ENCODE measurements around the gene FOXO3. TPM values are rescaled to one million over a fixed set of nuclear protein-coding genes. Genes with fewer than 3 reads are reported as not detected.
"Not testable (repeated sequence)": the region's sequence is repeated elsewhere in the genome, so short reads cannot be mapped to it uniquely, and the experiment has no call there.

Gene FOXO3
- total RNA-seq, 1 donor = 63.6 TPM

- H3K4me3 ChIP-seq (ENCODE audit: low read length) = no peak overlapping the region
- no peaks in the 10 kb centered on the region for H3K27me3 ChIP-seq (ENCODE audit: insufficient read depth, low read length)
- H3K4me1 ChIP-seq (ENCODE audit: insufficient read depth, low read length) = peaks cover 24% of the 10 kb centered on the region
These were observed 78.3 kb downstream of the FOXO3 start for GRCh38 chr6:108638993-108639392.

GRCh38 chr6:108640104-108640503 lies 79.4 kb downstream of the FOXO3 start:
- Histone ChIP-seq H3K9me3 (ENCODE audit: low read depth, low read length) (no peaks in the 10 kb centered on the region), H3K4me3 (ENCODE audit: low read length) (no peak overlapping the region), H3K4me1 (ENCODE audit: insufficient read depth, low read length) (peaks cover 22% of the 10 kb centered on the region), H3K27me3 (ENCODE audit: insufficient read depth, low read length) (no peaks in the 10 kb centered on the region)

More at GRCh38 chr6:108638993-108639392, 78.3 kb downstream of the FOXO3 start:
- no peaks in the 10 kb centered on the region for H3K9me3 ChIP-seq (ENCODE audit: low read depth, low read length)

GRCh38 chr6:108643184-108643583 lies 82.5 kb downstream of the FOXO3 start:
- H3K9me3 ChIP-seq (ENCODE audit: low read depth, low read length) = no peaks in the 10 kb centered on the region
- peaks cover 16% of the 10 kb centered on the region for H3K4me1 ChIP-seq (ENCODE audit: insufficient read depth, low read length)
- H3K27me3 ChIP-seq (ENCODE audit: insufficient read depth, low read length) = no peaks in the 10 kb centered on the region
- no peak overlapping the region for H3K4me3 ChIP-seq (ENCODE audit: low read length)

- no peak overlapping the region for H3K4me3 ChIP-seq (ENCODE audit: low read length)
- peaks cover 26% of the 10 kb centered on the region for H3K4me1 ChIP-seq (ENCODE audit: insufficient read depth, low read length)
- no peaks in the 10 kb centered on the region for H3K27me3 ChIP-seq (ENCODE audit: insufficient read depth, low read length)
- no peaks in the 10 kb centered on the region for H3K9me3 ChIP-seq (ENCODE audit: low read depth, low read length)
These were observed 83.5 kb downstream of the FOXO3 start for GRCh38 chr6:108644252-108644651.

- no peaks in the 10 kb centered on the region for H3K9me3 ChIP-seq (ENCODE audit: low read depth, low read length)
- H3K4me3 ChIP-seq (ENCODE audit: low read length) = no peak overlapping the region
- H3K27me3 ChIP-seq (ENCODE audit: insufficient read depth, low read length) = no peaks in the 10 kb centered on the region
- peaks cover 61% of the 10 kb centered on the region for H3K4me1 ChIP-seq (ENCODE audit: insufficient read depth, low read length)
These were observed 87.5 kb downstream of the FOXO3 start for GRCh38 chr6:108648191-108648590.

GRCh38 chr6:108650325-108650724 lies 89.6 kb downstream of the FOXO3 start:
- Histone ChIP-seq H3K27me3 (ENCODE audit: insufficient read depth, low read length) (no peaks in the 10 kb centered on the region), H3K4me1 (ENCODE audit: insufficient read depth, low read length) (peaks cover 73% of the 10 kb centered on the region), H3K4me3 (ENCODE audit: low read length) (no peak overlapping the region), H3K9me3 (ENCODE audit: low read depth, low read length) (no peaks in the 10 kb centered on the region)

- H3K27me3 ChIP-seq (ENCODE audit: insufficient read depth, low read length) = no peaks in the 10 kb centered on the region
- no peak overlapping the region for H3K4me3 ChIP-seq (ENCODE audit: low read length)
- H3K4me1 ChIP-seq (ENCODE audit: insufficient read depth, low read length) = peaks cover 73% of the 10 kb centered on the region
- H3K9me3 ChIP-seq (ENCODE audit: low read depth, low read length) = no peaks in the 10 kb centered on the region
These were observed 90.1 kb downstream of the FOXO3 start for GRCh38 chr6:108650781-108651180.

GRCh38 chr6:108651340-108652227 lies 90.9 kb downstream of the FOXO3 start:
- H3K4me3 ChIP-seq (ENCODE audit: low read length) = no peak overlapping the region
- H3K27me3 ChIP-seq (ENCODE audit: insufficient read depth, low read length) = no peaks in the 10 kb centered on the region
- peaks cover 73% of the 10 kb centered on the region for H3K4me1 ChIP-seq (ENCODE audit: insufficient read depth, low read length)
- no peaks in the 10 kb centered on the region for H3K9me3 ChIP-seq (ENCODE audit: low read depth, low read length)

GRCh38 chr6:108652375-108652774 lies 91.7 kb downstream of the FOXO3 start:
- Histone ChIP-seq H3K4me1 (ENCODE audit: insufficient read depth, low read length) (peaks cover 69% of the 10 kb centered on the region), H3K27me3 (ENCODE audit: insufficient read depth, low read length) (no peaks in the 10 kb centered on the region), H3K9me3 (ENCODE audit: low read depth, low read length) (no peaks in the 10 kb centered on the region), H3K4me3 (ENCODE audit: low read length) (no peak overlapping the region)

GRCh38 chr6:108653949-108654348 lies 93.2 kb downstream of the FOXO3 start:
- Histone ChIP-seq H3K4me3 (ENCODE audit: low read length) (no peak overlapping the region), H3K9me3 (ENCODE audit: low read depth, low read length) (no peaks in the 10 kb centered on the region), H3K27me3 (ENCODE audit: insufficient read depth, low read length) (no peaks in the 10 kb centered on the region), H3K4me1 (ENCODE audit: insufficient read depth, low read length) (peaks cover 54% of the 10 kb centered on the region)

- Histone ChIP-seq H3K9me3 (ENCODE audit: low read depth, low read length) (no peaks in the 10 kb centered on the region), H3K27me3 (ENCODE audit: insufficient read depth, low read length) (no peaks in the 10 kb centered on the region), H3K4me3 (ENCODE audit: low read length) (no peak overlapping the region), H3K4me1 (ENCODE audit: insufficient read depth, low read length) (peaks cover 47% of the 10 kb centered on the region)
These were observed 93.9 kb downstream of the FOXO3 start for GRCh38 chr6:108654465-108655106.

- H3K9me3 ChIP-seq (ENCODE audit: low read depth, low read length) = no peaks in the 10 kb centered on the region
- H3K4me1 ChIP-seq (ENCODE audit: insufficient read depth, low read length) = peaks cover 33% of the 10 kb centered on the region
- H3K4me3 ChIP-seq (ENCODE audit: low read length) = no peak overlapping the region
- H3K27me3 ChIP-seq (ENCODE audit: insufficient read depth, low read length) = no peaks in the 10 kb centered on the region
These were observed 95.3 kb downstream of the FOXO3 start for GRCh38 chr6:108655806-108656651.

GRCh38 chr6:108656836-108657235 lies 96.1 kb downstream of the FOXO3 start:
- H3K4me3 ChIP-seq (ENCODE audit: low read length) = no peak overlapping the region

GRCh38 chr6:108658174-108658573 lies 97.5 kb downstream of the FOXO3 start:
- H3K9me3 ChIP-seq (ENCODE audit: low read depth, low read length) = no peaks in the 10 kb centered on the region
- H3K4me3 ChIP-seq (ENCODE audit: low read length) = no peak overlapping the region
- no peaks in the 10 kb centered on the region for H3K27me3 ChIP-seq (ENCODE audit: insufficient read depth, low read length)
- H3K4me1 ChIP-seq (ENCODE audit: insufficient read depth, low read length) = peaks cover 11% of the 10 kb centered on the region

More at GRCh38 chr6:108656836-108657235, 96.1 kb downstream of the FOXO3 start:
- peaks cover 25% of the 10 kb centered on the region for H3K4me1 ChIP-seq (ENCODE audit: insufficient read depth, low read length)
- no peaks in the 10 kb centered on the region for H3K9me3 ChIP-seq (ENCODE audit: low read depth, low read length)
- no peaks in the 10 kb centered on the region for H3K27me3 ChIP-seq (ENCODE audit: insufficient read depth, low read length)

GRCh38 chr6:108658785-108659184 lies 98.1 kb downstream of the FOXO3 start:
- H3K9me3 ChIP-seq (ENCODE audit: low read depth, low read length); H3K4me3 ChIP-seq (ENCODE audit: low read length); H3K27me3 ChIP-seq (ENCODE audit: insufficient read depth, low read length); H3K4me1 ChIP-seq (ENCODE audit: insufficient read depth, low read length): not testable (repeated sequence)
